HG02610 (cell line): ENCODE results near the gene PLPP4.

ENCODE experiments used
- ATAC-seq: cut with Tn5 transposase; IDR thresholded peaks from one replicate; pipeline ENCODE4 v1.9.1; 2021; ENCODE audit warnings: mild to moderate bottlenecking, moderate library complexity; ENCODE audit not compliant: unreplicated experiment

Gene PLPP4

GRCh38 chr10:120607016-120607709, 150.1 kb downstream of the PLPP4 start:
- no peak for ATAC-seq

GRCh38 chr10:120607710-120608703, 151.0 kb downstream of the PLPP4 start:
- ATAC-seq = no peak

- ATAC-seq = no peak
Observed at GRCh38 chr10:120609006-120609405, 152.0 kb downstream of the PLPP4 start.

GRCh38 chr10:120610791-120611190, 153.8 kb downstream of the PLPP4 start:
- no peak for ATAC-seq

GRCh38 chr10:120612756-120613155, 155.7 kb downstream of the PLPP4 start:
- no peak for ATAC-seq

DNA sequence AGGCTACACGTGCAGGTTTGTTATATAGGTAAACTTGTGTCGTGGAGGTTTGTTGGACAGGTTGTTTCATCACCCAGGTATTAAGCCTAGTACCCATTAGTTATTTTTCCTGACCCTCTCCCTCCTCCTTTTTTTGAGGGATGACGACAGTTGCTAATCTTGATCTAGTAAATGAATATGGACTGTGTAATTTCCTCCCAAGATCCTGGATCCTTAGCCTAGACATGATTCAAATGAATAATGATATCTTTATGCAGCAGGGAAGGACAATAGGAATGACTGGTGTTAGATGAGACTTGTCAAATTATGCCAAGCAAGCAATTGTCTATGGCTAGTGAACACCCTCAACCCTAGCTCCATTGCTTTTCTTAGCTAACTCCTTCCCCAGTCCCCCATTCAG, 156.2 kb downstream of the PLPP4 start:
- no peak for ATAC-seq

GRCh38 chr10:120614680-120615079, 157.7 kb downstream of the PLPP4 start:
- no peak for ATAC-seq

GRCh38 chr10:120616311-120616911, 159.4 kb downstream of the PLPP4 start:
- no peak for ATAC-seq

DNA sequence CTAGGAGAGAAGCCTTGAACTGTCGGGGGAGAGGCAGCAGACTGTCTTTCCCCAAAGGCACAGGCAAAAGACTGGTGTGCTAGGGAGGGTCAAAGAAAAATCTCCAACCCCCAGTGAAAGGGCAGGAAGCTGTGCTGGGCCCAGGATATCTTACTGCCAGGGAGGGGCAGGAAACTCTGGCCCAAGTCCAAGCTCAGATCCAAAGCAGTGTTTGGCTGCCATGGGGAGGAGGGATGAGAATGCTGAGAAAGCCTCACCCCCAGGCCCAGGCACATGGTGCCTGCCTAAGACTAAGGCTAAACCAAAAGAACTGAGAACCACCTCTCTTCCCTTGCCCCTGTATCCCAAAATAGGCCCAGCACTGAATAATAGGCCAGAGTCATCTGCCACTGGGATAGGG, 171.2 kb downstream of the PLPP4 start:
- ATAC-seq = no peak

DNA sequence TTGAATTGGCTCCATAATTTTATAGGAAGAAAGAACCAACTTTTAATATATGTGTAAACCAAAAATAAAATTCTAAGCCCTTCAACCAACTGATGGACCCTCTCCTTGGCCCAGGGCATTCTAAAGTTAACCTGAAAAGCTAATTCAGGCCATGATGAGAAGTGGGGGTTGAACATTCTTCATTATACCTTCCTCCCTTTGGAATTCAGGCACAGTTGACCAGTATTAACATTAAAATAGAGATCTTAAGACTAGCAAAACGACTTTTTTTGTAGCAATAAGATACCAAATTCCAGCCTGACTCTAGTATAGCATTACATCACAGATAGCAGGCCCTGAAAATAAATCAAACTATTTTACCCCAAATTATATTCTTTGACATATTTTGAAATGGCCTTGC, 173.2 kb downstream of the PLPP4 start:
- no peak for ATAC-seq

GRCh38 chr10:120632047-120632446, 175.0 kb downstream of the PLPP4 start:
- ATAC-seq = no peak

GRCh38 chr10:120632942-120633341, 175.9 kb downstream of the PLPP4 start:
- no peak for ATAC-seq

DNA sequence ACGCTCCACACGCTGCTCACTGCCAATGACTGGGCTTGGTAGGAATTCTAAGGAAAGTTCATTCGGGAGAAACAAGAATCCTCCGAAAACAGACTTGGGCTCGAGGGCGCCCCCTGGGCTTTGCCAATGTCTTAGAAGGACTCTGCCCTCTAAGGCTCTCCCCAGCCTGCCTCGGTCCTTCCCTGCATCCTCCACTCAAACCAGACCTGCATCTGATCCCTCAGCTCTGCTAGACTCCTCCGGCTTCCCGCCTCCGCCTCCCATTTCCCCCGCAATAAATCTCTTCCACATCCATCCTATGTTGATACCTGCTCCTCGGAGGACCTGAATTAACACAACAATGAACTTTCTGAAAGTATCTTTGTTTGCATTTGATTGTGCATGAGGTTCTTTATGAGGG, 177.6 kb downstream of the PLPP4 start:
- no peak for ATAC-seq
